GM18870 (cell line): ENCODE data around the gene ERAP2.
"Not testable (repeated sequence)": the region's sequence is repeated elsewhere in the genome, so short reads cannot be mapped to it uniquely, and the experiment has no call there.

Experiments used
- ATAC-seq: cut with Tn5 transposase; IDR thresholded peaks from one replicate; pipeline ENCODE4 v1.9.1; 2021; ENCODE audit warnings: moderate library complexity; ENCODE audit not compliant: unreplicated experiment

ERAP2 gene, protein sequence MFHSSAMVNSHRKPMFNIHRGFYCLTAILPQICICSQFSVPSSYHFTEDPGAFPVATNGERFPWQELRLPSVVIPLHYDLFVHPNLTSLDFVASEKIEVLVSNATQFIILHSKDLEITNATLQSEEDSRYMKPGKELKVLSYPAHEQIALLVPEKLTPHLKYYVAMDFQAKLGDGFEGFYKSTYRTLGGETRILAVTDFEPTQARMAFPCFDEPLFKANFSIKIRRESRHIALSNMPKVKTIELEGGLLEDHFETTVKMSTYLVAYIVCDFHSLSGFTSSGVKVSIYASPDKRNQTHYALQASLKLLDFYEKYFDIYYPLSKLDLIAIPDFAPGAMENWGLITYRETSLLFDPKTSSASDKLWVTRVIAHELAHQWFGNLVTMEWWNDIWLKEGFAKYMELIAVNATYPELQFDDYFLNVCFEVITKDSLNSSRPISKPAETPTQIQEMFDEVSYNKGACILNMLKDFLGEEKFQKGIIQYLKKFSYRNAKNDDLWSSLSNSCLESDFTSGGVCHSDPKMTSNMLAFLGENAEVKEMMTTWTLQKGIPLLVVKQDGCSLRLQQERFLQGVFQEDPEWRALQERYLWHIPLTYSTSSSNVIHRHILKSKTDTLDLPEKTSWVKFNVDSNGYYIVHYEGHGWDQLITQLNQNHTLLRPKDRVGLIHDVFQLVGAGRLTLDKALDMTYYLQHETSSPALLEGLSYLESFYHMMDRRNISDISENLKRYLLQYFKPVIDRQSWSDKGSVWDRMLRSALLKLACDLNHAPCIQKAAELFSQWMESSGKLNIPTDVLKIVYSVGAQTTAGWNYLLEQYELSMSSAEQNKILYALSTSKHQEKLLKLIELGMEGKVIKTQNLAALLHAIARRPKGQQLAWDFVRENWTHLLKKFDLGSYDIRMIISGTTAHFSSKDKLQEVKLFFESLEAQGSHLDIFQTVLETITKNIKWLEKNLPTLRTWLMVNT

GRCh38 chr5:96876292-96876850 is at the start of gene ERAP2:
Gene ERAP2 (plus strand): TSS chr5:96876500. CDS start chr5:96879686, 3,186 bp downstream.
- peak; percentile 49 for ATAC-seq

DNA sequence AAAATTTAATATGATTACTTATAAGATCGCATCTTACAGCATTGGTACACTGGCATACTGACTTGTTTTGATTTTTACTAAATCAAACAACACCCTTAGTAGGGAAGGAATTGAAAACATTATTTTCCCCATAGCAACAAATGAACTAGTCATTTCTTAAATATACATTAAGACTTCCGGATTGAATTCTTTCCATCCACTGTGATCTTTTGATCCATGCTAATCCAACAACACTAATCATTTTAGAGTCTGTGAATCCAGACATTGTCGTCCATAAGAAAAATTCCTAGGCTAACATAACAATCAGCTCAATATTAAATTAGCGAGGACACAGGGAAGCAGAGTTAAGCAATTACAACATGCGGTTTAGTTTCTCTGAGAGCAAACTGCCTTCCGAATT is 47.0 kb upstream of the ERAP2 start:
- no peak for ATAC-seq

- ATAC-seq = no peak
Measured at GRCh38 chr5:96834016-96834415, 42.3 kb upstream of the ERAP2 start.

GRCh38 chr5:96835791-96836191 is 40.5 kb upstream of the ERAP2 start:
- no peak for ATAC-seq

DNA sequence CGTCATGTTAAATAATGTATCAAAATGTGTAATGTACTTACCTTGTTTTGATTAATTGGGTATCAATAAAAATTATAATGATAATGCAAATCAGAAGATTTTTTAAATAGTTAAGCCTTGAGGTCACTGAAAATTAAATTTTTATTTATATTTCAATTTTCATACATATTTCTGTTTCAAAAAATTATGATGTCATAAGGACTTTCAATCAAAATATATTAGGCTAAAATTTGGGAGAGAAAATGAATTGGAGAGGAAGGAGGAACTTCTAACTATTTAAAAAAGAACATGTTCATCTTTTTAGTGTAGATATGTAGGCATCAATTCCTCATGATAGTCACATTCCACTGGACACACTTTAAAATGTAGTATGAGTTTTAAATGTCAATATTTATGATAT is 39.5 kb upstream of the ERAP2 start:
- ATAC-seq = no peak

DNA sequence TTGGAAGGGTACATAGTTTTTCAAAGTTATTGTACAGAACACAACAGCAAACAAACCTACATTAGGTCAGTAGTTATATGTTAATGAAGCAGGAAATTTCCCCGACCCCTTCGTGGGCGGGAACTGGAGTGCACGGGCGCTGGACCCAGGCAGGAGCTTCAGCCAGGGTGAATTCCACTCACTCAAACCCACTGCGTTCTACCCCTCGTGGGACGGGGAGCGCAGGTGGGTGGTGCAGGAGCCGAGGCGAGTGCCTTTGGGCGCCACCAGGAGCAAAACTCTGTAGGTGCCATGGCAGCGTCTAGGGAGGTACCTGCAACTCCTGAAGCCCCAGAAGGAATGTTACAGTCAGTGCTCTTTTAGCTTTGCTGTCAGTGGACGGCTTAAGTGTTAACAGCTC is 39.0 kb upstream of the ERAP2 start:
- no peak for ATAC-seq

DNA sequence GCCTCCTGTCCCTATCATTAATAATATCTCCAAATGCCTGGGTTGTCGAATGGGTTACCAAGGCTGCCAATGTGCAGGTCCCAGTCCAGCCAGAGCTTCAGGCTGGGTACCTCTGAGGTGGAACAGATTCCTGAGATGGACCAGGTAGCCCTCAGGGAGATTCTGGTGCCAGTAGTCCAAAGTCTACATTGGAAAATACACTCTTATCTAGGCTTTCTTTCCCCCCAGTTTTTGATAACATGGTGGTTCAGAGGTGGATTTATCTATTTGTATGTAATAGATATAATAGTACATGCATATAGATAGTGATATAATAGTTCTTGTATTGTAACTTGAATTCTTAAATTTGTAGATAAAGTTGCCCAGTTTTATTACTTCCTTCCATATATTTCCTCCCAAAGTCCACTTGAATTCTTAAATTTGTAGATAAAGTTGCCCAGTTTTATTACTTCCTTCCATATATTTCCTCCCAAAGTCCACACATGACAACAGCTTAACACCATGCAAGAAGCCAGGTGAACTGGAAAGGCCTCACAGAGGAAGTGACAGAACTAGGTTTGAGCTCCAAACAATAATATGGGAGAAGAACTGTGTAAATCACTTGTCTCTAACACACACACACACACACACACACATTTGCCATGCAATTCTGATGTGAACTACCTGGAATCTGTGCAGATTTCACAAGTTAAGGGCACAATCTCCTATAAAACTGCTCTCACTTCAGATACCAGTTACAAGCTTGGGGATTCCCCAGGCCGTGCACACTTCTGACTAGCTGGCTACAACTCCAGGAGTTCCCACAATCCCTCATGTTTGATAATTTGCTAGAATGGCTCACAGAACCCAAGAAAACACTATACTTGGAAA is 37.9 kb upstream of the ERAP2 start:
- no peak for ATAC-seq

DNA sequence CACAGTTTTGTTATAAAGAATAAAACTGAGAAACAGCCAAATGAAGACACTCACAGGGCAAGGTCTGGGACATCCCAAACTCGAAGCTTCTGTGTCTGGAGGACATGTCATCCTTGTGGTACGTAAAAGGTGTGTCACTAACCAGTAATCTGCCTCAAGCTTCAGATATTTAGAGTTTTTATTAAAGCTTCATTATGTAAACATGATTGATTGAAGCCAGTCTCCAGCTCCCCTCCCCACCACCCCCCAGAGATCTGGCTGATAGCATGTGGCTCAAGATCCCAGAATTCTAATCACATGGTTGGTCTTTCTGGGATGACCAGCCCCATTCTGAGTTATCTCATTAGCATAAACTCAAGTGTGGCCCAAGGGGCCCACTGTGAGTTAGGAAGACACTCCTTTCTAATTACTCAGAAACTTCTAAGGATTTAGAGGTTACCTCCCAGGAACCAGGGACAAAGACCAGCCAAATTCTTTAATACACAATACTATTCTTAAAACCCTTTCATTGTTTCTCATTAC is 37.2 kb upstream of the ERAP2 start:
- no peak for ATAC-seq

DNA sequence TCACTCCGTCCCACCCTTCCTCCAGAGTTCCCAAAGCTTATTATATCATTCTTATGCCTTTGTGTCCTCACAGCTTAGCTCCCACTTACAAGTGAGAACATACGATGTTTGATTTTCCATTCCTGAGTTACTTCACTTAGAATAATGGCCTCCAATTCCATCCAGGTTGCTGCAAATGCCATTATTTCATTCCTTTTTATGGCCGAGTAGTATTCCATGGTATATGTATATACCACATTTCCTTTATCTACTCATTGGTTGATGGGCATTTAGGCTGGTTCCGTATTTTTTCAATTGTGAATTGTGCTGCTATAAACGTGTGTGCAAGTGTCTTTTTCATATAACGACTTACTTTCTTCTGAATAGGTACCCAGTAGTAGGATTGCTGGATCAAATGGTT is 34.4 kb upstream of the ERAP2 start:
- ATAC-seq = not testable (repeated sequence)

DNA sequence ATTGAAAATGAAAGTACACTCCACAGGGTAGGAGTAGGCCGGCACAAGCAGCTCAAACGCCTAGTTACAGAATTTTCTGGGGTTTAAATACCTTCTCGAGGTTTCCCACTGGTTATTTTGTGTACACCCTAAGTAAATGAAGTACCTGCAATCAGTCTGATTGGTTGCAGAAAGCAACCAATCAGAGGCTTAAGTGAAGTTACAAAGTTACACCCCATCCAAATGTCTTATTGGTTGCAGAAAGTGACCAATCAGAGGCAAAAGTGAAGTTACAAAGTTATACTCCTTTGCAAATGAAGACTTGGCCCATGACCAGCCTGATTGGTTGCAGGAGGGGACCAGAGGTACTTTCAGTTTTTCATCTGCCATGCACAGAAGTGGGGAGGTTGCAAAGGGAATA is 33.2 kb upstream of the ERAP2 start:
- no peak for ATAC-seq

DNA sequence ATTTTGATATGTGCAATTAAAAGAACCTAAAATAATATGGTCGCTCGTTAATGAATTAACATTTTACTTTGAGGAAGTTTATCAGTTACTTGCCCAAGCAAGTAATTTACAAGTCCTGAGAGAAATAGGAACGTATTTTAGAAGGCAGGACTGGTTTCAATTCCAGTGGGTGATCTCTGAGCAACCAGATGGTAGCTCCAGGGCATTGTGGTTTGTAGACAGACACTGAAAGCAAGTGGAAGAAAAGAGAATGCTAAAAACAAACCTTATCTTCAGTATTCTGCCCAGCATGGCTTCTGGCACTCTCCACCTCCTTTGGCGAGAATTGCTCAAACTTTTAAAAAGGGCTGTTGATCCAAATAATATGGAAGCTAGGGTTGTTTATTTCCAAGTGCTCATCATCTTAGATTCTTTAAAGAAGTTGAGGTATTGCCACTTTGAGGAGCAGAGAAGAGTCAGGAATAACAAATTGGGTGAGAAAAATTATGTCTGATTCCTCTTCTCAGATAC is 31.8 kb upstream of the ERAP2 start:
- no peak for ATAC-seq

DNA sequence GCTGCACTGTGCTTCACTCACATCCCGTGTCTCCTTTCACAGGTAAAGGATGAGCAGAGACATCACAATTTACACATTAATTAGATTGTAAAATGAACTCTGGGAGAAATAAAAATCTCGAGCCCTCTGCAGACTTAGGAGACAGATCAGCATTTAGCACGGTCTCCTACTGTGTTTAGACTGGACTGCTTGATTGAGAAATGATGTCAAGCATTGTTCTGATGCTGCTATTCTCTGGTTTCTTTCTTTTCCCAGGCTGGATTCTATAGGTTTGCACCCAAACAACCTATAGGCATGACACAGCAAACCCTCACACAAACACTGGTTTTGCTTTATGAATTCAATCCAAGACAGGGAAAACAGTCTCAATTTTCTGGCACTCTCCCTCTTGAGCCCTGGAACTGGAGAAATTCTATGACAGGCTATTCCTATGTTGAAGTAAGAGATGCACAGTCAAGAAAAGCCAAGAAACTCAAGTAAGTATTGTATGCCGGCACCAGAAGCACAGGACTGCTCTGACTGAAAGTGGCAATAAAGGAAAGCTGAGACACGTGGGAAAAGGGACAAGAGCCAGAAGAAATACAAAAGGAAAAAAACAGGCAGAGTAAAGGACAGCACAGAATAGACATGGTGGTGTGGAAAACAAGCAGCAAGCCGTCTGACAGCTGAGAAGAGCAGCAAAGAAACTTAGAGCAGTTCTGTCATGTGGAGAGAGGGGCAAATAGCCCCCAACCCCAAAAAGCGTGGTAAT is 24.8 kb upstream of the ERAP2 start:
- no peak for ATAC-seq

DNA sequence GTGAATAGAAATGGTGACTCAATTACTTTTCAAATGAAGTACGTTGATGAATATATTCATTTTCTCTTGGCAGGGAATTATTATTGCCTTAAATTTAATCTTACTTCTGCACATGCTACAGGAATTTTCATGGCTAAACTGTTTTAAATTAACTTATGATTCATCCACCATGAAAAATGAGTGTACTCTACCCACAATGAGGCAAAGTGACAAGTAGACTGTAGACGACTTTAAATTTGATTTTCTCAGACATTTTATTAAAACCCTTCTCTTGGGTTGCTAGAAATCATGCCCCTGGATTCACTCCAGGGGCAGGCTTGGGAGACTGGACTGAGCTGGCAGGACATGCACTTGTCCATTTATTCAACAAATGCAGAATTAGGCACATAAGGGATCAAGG is 23.5 kb upstream of the ERAP2 start:
- no peak for ATAC-seq

DNA sequence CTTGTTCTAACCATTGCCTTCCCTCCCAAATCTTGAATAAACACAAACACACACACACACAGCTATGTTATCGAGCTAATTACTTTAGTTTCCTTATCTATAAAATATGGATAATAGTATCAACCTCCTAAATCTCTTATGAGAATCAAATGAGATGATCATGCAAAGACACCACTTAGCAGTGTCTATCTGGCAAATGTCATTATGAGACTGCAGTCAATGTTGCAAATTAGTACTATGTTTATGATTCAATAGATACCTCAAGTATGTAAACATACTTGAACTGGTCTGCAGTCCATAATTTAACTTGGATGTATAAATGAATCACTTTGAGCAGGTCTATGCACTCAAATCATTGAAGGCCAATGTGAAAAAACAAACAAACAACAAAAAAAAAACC is 22.2 kb upstream of the ERAP2 start:
- no peak for ATAC-seq

DNA sequence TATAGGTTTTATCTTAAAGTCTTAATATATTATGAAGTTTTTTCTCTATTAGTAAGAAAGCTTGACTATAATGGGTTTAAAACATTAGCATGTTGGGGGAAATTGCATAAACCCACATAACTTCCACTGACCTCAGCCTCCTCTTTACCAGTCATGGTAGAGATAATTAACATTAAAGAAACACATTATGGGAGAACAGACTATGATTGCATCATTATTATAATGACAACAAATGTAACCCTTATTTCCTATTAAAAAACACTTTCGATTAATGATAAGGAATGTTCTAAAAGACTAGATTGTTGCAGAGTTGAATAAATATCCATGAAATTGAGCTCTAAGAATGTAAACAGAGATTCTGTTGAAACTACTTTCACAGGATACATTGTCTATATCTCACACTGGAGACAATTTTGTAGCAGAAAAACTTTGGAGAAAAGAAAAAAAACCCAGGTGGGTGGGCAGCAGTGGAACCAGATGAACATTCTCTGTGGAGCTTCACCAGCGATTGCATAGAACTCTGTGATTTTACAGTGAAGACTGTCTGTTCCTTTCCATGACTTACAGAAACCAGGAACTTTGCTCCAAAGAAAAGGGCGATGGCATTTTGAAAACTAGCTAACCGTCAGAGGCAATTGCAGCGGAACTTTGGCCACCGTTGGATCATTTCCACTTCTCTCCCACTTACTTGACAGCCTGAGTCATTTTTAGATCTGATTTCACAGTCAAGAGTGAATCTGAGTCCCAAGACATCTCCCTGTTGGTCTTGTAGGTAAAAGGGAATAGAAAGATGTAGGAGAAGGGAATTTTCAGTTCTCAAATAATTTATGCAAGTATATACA is 21.0 kb upstream of the ERAP2 start:
- ATAC-seq = no peak

- ATAC-seq = no peak
Measured at GRCh38 chr5:96856371-96856770, 19.9 kb upstream of the ERAP2 start.

GRCh38 chr5:96857454-96857853 is 18.8 kb upstream of the ERAP2 start:
- ATAC-seq = no peak

DNA sequence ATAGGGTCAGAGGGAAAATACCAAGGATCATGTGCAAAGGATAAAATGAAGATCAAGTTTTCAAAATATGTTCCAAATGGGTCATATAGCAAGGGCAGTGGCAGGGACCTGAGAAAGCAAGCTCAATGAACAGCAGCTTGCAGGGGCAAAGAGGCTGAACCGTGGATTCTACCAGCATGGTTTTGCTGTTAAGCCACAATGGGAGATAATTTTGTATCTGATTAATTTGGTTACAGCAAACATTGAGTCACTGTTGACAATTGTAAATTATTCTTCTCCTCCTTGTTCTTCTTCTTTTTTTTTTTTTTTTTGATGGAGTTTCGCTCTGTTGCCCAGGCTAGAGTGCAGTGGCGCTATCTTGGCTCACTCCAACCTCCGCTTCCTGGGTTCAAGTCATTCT is 18.4 kb upstream of the ERAP2 start:
- ATAC-seq = no peak

DNA sequence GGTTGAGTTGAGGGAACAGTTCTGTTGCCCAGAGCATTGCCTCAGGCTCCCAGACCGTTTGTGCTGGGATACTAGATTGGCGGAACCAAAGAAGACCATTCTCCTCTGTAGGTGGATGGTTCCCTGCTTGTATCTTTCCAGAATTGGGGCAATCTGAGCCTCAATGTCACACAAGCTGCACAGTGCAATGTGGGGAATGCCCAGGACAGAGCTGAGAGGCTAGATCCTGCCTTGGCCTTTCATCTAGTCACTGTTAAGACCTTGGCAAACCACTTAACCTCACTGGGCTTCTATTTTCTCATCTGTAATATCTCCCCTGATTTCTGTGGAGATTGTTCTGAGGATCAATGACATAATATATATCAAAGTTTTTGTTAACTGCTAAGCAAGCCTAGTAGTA is 16.9 kb upstream of the ERAP2 start:
- ATAC-seq = no peak
